Memory B cell (primary cell): ENCODE measurements around the gene TNS3.

Experiments
- ATAC-seq: fragments of 150-1000 bp; cut with Tn5 transposase; 2 replicates; pipeline ENCODE4 v1.10.0; 2021; ENCODE audit warnings: low read depth, mild to moderate bottlenecking, moderate library complexity
- DNase-seq, 2 donors: peaks; one replicate each; pipeline ENCODE4 v3.0.0; 2022; ENCODE audit warnings: low spot score in 2 of 2
- H3K27ac Mint-ChIP-seq: one replicate; pipeline ENCODE4 v1.8.0; 2022; ENCODE audit warnings: mild to moderate bottlenecking, moderate library complexity, mixed read lengths
- H3K27me3 Mint-ChIP-seq: one replicate; pipeline ENCODE4 v1.8.0; 2022; ENCODE audit warnings: mixed read lengths
- H3K36me3 Mint-ChIP-seq: one replicate; pipeline ENCODE4 v1.8.0; 2022; ENCODE audit warnings: mild to moderate bottlenecking, mixed read lengths
- H3K4me1 Mint-ChIP-seq: one replicate; pipeline ENCODE4 v1.8.0; 2022; ENCODE audit warnings: mixed read lengths
- H3K4me3 Mint-ChIP-seq: one replicate; pipeline ENCODE4 v1.8.0; 2022; ENCODE audit warnings: mild to moderate bottlenecking, moderate library complexity, mixed read lengths
- H3K9me3 Mint-ChIP-seq: one replicate; pipeline ENCODE4 v1.8.0; 2022; ENCODE audit warnings: mixed read lengths

TNS3 gene

GRCh38 chr7:47356261-47356660, 225.7 kb downstream of the TNS3 start:
- Mint-ChIP-seq H3K4me1 (no peaks in the 10 kb centered on the region), H3K4me3 (no peak overlapping the region), H3K27me3 (no peaks in the 10 kb centered on the region), H3K9me3 (no peaks in the 10 kb centered on the region), H3K27ac (no peak overlapping the region), H3K36me3 (peaks cover 1% of the 10 kb centered on the region)
- ATAC-seq (no peak), DNase-seq (no peak)

DNA sequence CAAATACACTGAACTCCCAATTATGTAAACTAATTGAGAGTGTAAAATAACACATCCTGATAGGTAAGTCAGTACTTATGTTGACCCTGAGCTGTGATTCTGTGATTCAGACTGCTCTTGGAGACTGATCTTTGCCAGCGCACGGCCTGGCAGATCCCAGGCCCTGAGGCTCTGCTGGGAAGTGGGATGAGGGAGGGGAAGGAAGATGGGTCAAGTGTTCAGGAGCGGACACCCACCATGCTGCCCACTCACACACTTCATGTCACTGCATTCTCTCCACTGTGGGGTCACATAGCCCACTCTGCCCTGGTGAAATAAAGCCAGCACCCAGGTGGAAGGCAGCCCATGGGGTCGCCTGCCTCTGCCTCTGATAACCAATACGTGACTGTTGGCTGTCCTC, 226.2 kb downstream of the TNS3 start:
- H3K4me3 Mint-ChIP-seq, result no peak overlapping the region
- H3K27ac Mint-ChIP-seq, result no peak overlapping the region
- H3K27me3 Mint-ChIP-seq, result no peaks in the 10 kb centered on the region
- H3K4me1 Mint-ChIP-seq, result no peaks in the 10 kb centered on the region
- H3K36me3 Mint-ChIP-seq, result no peaks in the 10 kb centered on the region
- ATAC-seq (no peak), DNase-seq (no peak)
- no peaks in the 10 kb centered on the region for H3K9me3 Mint-ChIP-seq

- no peaks in the 10 kb centered on the region for H3K27me3 Mint-ChIP-seq
- H3K4me3 Mint-ChIP-seq, result no peak overlapping the region
- H3K36me3 Mint-ChIP-seq, result no peaks in the 10 kb centered on the region
- ATAC-seq (no peak), DNase-seq (no peak)
- no peaks in the 10 kb centered on the region for H3K9me3 Mint-ChIP-seq
- H3K4me1 Mint-ChIP-seq, result no peaks in the 10 kb centered on the region
- H3K27ac Mint-ChIP-seq, result no peak overlapping the region
These were observed 226.9 kb downstream of the TNS3 start for GRCh38 chr7:47354831-47355541.

DNA sequence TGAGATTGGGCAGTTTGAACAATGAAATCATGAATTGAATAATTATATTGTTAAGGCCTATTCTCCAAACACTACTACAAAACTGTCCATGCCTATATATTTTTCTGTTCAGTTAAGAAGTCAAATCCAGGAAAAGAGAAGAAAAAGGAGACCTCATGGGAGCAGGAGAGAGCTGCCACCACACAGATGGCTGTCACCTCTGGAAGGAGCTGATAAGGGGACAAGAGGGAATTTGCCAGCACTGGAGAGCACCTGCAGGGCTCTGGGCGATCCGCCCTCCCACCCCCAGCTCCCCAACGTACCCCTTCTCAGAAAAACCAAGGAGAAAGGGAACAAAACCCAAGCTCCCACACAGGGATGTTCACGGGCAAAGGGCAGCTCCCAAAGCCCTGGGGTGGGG, 227.8 kb downstream of the TNS3 start:
- H3K4me3 Mint-ChIP-seq, result no peak overlapping the region
- ATAC-seq (no peak), DNase-seq (no peak)
- no peaks in the 10 kb centered on the region for H3K4me1 Mint-ChIP-seq
- H3K27ac Mint-ChIP-seq, result no peak overlapping the region
- H3K27me3 Mint-ChIP-seq, result no peaks in the 10 kb centered on the region
- H3K36me3 Mint-ChIP-seq, result no peaks in the 10 kb centered on the region
- H3K9me3 Mint-ChIP-seq, result no peaks in the 10 kb centered on the region

- Mint-ChIP-seq H3K9me3 (no peaks in the 10 kb centered on the region), H3K36me3 (peaks cover 2% of the 10 kb centered on the region), H3K27me3 (no peaks in the 10 kb centered on the region), H3K4me1 (peaks cover 4% of the 10 kb centered on the region), H3K27ac (no peak overlapping the region), H3K4me3 (no peak overlapping the region)
- ATAC-seq (no peak), DNase-seq (no peak)
These were observed 229.4 kb downstream of the TNS3 start for GRCh38 chr7:47352394-47352968.

- Mint-ChIP-seq H3K36me3 (peaks cover 2% of the 10 kb centered on the region), H3K27me3 (no peaks in the 10 kb centered on the region), H3K27ac (no peak overlapping the region), H3K9me3 (no peaks in the 10 kb centered on the region), H3K4me3 (no peak overlapping the region), H3K4me1 (peaks cover 4% of the 10 kb centered on the region)
- DNase-seq, result no peak
- ATAC-seq, result no peak
These were observed 230.4 kb downstream of the TNS3 start for GRCh38 chr7:47351233-47352154.

DNA sequence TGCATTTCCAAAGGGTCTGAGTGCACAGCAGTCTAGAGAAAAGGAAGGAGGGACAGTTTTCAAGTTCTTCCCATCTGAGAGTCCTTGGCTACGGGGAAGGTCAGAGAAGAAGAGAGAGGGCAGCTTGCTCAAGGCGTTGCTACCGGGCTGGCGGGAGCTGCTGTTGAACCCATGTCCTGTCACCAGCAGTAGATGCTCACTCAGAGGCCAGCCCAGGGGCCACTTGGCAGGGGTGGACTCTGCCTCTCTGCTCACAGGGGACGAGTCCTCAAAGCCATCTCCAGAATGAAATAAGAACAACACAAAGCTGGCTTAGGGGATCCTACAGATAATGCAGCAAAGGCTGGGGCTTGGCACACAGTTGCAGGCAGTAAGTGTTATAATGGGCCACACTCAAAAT, 231.5 kb downstream of the TNS3 start:
- DNase-seq (no peak), ATAC-seq (no peak)
- Mint-ChIP-seq H3K27ac (no peak overlapping the region), H3K27me3 (no peaks in the 10 kb centered on the region), H3K4me1 (peaks cover 4% of the 10 kb centered on the region), H3K9me3 (no peaks in the 10 kb centered on the region), H3K36me3 (peaks cover 5% of the 10 kb centered on the region), H3K4me3 (no peak overlapping the region)

DNA sequence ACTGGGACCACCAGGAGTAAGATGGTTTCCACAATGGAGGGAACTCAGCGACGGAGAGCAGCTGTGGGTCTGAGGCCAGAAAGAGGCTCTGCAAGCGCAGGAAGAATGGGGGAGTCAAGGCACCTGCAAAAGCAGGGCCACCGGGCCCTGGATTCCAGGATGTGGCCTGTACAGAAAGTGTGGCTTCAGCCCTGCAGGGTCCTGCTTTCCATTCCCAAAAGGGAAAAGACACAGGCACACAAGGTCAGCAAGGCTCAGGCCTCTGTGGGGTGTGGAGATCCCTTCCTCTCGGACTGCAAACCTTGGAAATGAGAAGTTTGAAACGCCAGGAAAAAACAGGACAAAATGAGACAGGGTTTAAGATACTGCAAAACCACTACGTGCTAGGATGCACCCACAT, 232.5 kb downstream of the TNS3 start:
- no peak for DNase-seq
- Mint-ChIP-seq H3K9me3 (no peaks in the 10 kb centered on the region), H3K4me1 (peaks cover 4% of the 10 kb centered on the region), H3K36me3 (peaks cover 11% of the 10 kb centered on the region), H3K4me3 (no peak overlapping the region), H3K27ac (no peak overlapping the region), H3K27me3 (no peaks in the 10 kb centered on the region)
- no peak for ATAC-seq

- Mint-ChIP-seq H3K36me3 (peaks cover 16% of the 10 kb centered on the region), H3K4me1 (peaks cover 4% of the 10 kb centered on the region), H3K27me3 (no peaks in the 10 kb centered on the region), H3K9me3 (no peaks in the 10 kb centered on the region), H3K4me3 (no peak overlapping the region), H3K27ac (no peak overlapping the region)
- ATAC-seq (no peak), DNase-seq (no peak)
These were observed 234.0 kb downstream of the TNS3 start for GRCh38 chr7:47347816-47348385.

DNA sequence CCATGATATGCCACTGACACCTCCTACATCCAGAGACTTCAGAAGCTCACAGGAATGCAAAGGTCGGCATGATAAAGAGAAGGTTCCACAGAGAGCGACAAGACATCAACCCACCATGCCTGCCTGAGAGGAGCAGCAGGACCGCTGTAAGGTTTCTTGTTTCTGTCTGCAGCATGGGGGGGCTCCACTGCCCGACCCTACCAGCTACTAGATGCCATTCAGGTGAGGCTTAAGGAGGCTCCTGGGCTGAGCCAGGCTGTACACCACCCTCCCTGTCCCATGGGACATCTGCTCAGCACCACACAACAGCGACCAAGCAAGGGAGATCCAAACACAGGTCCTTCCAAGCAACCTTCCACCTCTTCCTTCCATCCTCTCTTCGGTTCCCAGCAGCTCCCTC, 234.6 kb downstream of the TNS3 start:
- DNase-seq (no peak), ATAC-seq (no peak)
- Mint-ChIP-seq H3K4me3 (no peak overlapping the region), H3K27me3 (no peaks in the 10 kb centered on the region), H3K36me3 (peaks cover 16% of the 10 kb centered on the region), H3K4me1 (peaks cover 4% of the 10 kb centered on the region), H3K27ac (no peak overlapping the region), H3K9me3 (no peaks in the 10 kb centered on the region)

DNA sequence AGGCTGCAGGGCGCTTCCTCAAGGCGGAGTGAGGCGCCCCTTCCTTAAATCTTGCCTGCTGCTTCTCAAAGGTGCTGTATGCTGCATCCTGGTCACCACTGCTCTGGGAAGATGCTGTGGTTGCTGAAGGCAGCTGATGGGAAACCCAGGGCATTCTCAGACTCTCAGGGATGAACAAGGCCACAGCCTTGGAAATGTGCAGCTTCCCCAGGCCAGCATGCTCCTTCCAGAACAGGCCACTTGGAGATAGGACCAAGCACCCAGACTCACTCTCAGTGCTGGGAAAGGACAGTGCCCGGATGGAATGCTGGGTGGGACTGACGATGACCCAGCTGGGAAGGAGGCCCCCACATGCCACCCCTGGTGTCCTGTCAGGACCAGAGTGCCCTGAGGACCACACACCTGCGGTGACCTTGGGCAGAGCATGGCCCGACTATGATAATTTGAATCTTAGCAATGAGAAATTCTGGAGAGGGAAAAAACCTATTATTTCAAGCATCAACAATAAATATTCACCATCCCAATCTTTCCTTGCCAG, 235.5 kb downstream of the TNS3 start:
- Mint-ChIP-seq H3K27ac (no peak overlapping the region), H3K4me1 (peaks cover 4% of the 10 kb centered on the region), H3K36me3 (peaks cover 21% of the 10 kb centered on the region), H3K27me3 (no peaks in the 10 kb centered on the region), H3K4me3 (no peak overlapping the region), H3K9me3 (no peaks in the 10 kb centered on the region)
- ATAC-seq, result no peak
- DNase-seq, result no peak

- no peak overlapping the region for H3K4me3 Mint-ChIP-seq
- H3K4me1 Mint-ChIP-seq, result peaks cover 4% of the 10 kb centered on the region
- no peaks in the 10 kb centered on the region for H3K9me3 Mint-ChIP-seq
- no peak for DNase-seq
- H3K27me3 Mint-ChIP-seq, result no peaks in the 10 kb centered on the region
- no peak for ATAC-seq
- H3K27ac Mint-ChIP-seq, result no peak overlapping the region
- H3K36me3 Mint-ChIP-seq, result peaks cover 24% of the 10 kb centered on the region
These were observed 236.0 kb downstream of the TNS3 start for GRCh38 chr7:47345857-47346298.

DNA sequence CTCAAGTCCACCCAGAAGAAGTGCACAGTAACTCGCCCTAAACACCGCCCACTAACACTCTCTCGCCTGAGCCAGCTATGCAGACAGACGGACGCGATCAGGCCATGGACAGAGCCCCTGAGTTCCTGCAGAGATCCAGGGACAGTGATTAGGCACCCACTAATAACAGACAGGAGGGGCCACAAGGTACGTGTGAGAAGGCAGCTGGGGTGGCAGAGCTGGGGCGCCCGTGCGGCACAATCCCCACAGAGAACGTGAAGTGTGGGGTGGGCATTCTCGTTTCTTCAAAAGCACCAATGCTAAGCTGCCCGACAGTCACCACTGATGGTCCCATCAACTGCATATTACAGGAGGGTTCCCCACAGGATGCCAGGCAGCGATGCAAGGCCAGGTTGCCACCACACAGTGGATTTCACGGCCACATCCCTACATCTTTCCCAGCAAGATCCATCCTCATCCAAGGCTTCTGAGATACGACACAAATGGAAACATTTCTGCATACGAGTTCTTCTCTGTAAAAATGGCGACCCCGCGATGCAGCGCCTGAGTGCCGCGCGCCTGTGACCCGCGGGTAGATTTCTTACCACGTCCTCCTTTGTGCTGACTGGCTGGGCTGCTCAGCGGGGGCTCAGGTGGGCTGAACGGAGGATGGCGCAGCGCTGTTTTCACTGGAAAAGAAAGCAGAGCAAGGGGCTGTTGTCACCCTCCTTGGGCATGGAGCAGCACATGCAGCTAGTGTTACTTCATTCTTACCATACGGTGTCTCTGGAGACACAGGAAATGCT, 237.5 kb downstream of the TNS3 start:
- ATAC-seq (no peak), DNase-seq (no peak)
- Mint-ChIP-seq H3K36me3 (peaks cover 28% of the 10 kb centered on the region), H3K4me1 (peaks cover 4% of the 10 kb centered on the region), H3K27me3 (no peaks in the 10 kb centered on the region), H3K27ac (no peak overlapping the region), H3K9me3 (no peaks in the 10 kb centered on the region), H3K4me3 (no peak overlapping the region)
